ENCODE measurements around the gene PRKAA2.
"Not testable (repeated sequence)": the region's sequence is repeated elsewhere in the genome, so short reads cannot be mapped to it uniquely, and the experiment has no call there.

PRKAA2 gene

GRCh38 chr1:56644919-56645676, at the start of gene PRKAA2:
PRKAA2 (plus strand) TSS chr1:56645314; CDS start chr1:56645388, 74 bp downstream.
- peak; percentile 26 for DNase-seq

DNA sequence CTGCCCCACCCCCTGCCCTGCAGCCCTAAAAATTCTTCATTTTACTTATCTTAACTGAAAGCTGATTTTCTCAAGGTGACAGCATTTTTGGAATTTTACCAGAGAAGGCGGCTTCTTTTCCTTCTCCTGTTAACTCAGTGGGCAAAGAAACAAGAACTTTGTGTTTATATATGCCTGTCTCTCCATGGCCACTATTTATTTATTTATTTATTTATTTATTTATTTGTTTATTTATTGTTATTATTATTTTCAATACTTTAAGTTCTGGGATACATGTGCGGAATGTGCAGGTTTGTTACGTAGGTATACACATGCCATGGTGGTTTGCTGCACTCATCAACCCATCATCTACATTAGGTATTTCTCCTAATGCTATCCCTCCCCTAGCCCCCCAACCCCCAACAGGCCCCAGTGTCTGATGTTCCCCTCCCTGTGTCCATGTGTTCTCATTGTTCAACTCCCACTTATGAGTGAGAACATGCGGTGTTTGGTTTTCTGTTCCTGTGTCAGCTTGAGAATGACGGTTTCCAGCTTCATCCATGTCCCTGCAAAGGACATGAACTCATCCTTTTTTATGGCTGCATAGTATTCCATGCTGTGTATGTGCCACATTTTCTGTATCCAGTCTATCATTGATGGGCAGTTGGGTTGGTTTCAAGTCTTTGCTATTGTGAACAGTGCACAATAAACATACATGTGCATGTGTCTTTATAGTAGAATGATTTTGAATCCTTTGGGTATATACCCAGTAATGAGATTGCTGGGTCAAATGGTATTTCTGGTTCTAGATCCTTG, 49.5 kb upstream of the PRKAA2 start:
- not testable (repeated sequence) for DNase-seq

DNA sequence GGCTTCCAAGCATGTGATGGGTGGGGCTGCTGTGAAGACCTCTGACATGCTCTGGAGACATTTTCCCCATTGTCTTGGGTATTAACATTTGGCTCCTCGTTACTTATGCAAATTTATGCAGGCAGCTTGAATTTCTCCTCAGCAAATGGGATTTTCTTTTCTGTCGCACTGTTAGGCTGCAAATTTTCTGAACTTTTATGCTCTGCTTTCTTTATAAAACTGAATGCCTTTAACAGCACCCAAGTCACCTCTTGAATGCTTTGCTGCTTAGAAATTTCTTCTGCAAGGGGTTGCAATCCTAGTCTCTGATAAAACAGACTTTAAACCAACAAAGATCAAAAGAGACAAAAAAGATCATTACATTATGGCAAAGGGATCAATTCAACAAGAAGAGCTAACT, 35.0 kb upstream of the PRKAA2 start:
- not testable (repeated sequence) for DNase-seq

DNA sequence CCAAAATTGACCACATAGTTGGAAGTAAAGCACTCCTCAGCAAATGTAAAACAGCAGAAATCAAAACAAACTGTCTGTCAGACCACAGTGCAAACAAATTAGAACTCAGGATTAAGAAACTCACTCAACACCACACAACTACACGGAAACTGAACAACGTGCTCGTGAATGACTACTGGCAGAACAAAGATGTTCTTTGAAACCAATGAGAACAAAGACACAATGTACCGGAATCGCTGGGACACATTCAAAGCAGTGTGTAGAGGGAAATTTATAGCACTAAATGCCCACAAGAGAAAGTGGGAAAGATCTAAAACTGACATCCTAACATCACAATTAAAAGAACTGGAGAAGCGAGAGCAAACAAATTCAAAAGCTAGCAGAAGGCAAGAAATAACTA, 34.3 kb upstream of the PRKAA2 start:
- not testable (repeated sequence) for DNase-seq

- DNase-seq = no peak
Measured at GRCh38 chr1:56617141-56617540, 28.0 kb upstream of the PRKAA2 start.

- DNase-seq = no peak
Measured at GRCh38 chr1:56625819-56626440, 19.2 kb upstream of the PRKAA2 start.

DNA sequence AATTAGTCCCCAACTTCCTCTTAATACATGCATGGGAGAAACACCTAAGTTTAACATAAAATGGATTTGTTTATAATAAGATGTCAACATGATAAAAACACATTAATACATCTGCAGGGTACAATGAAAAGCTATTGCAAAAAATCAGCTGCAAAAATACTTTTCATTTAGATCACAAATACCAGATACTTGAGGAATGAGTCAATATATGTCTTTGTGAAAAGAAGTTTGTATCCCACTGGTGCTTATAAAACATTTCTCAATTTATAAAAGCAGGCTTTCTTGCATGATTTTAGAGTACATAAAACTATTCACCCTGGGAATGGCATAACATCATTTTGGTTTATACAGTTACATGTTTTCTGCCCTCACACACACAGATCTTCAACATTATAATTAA, 18.6 kb upstream of the PRKAA2 start:
- DNase-seq = no peak

DNA sequence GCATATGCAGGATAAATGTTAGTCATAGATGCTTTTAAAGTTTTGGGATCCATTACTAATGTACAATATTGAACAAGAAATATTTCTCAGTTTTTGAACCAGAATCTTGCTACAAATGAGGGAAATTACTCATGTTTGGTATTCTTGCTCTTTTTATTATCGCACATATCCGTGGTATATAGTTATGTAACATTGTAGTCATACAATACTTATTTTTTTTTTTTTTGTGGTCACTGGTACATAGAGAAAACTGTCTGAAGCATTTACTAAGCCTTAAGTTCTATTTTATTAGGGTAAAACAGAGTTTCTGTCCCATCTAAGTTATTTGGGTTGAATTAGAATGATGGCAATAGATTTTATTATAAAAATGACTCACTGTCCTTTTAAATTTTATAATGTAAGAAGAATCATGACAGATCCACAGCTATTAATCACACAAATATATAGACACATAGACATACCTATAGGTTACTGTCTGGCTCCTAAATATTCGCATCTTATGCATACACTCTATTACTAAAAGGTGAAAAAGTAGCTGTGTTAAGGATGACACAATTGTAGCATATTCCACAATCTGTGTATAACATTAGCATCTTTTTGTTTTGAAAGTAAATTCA, 18.0 kb upstream of the PRKAA2 start:
- DNase-seq = no peak

DNA sequence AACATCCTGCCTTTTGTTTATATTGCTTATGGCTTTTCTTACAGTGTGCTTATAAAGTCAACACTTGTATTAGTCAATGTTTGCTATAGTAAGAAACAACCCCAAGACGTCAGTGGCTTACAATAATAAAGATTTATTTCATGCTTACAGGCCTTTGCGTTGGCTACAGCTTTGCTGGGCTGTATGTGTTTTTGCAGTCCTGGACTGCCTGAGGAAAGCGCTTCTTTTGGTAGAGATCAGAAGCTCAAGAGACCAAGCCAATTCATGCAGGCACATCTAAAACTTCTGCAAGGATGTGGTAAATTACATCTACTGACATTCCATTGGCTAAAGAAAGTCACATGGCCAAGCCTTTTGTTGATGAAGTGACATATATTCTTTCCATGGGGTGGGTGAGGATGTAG, 17.5 kb upstream of the PRKAA2 start:
- no peak for DNase-seq

- DNase-seq = no peak
Measured at GRCh38 chr1:56630786-56631185, 14.3 kb upstream of the PRKAA2 start.

DNA sequence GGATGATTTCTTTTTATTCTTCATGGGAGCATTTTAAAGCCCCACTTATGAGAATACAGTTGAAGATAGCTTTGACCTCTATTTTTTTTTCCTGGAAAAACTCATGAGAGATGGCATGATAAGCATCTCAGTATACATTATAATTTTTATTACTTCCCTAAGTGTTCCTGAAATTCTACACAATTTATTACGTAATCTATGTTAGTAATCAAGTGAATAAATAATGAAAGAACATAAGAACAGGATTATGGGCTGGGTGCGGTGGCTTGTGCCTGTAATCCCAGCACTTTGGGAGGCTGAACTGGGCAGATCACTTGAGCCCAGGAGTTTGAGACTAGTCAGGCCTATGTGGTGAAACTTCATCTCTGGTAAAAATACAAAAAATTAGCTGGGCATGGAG, 13.2 kb upstream of the PRKAA2 start:
- no peak for DNase-seq

GRCh38 chr1:56634981-56635380, 10.1 kb upstream of the PRKAA2 start:
- DNase-seq = no peak

DNA sequence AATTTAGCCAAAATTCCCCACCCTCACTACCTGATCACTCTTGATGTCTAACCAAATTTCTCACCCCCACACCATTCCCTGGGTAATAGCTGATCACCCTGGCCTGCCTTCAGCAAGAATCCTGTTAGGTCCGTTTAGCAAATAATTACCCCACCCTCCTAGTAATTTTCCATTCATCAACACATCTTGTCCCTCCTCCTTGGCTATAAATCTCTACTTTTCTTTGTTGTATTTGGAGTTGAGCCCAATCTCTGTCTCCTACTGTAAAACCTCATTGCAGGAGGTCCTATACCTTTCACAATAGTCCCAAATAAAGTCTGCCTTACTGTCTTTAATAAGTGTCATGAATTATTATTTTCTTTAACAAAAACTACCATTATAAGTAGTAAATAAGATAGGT, 6.9 kb upstream of the PRKAA2 start:
- no peak for DNase-seq

GRCh38 chr1:56639211-56639610, 5.9 kb upstream of the PRKAA2 start:
- no peak for DNase-seq

- DNase-seq = no peak
Measured at GRCh38 chr1:56643661-56644060, 1.5 kb upstream of the PRKAA2 start.

- DNase-seq = no peak
Measured at GRCh38 chr1:56644064-56644918, 823 bp upstream of the PRKAA2 start.

GRCh38 chr1:56645677-56646305, 677 bp downstream of the PRKAA2 start:
- DNase-seq = no peak

DNA sequence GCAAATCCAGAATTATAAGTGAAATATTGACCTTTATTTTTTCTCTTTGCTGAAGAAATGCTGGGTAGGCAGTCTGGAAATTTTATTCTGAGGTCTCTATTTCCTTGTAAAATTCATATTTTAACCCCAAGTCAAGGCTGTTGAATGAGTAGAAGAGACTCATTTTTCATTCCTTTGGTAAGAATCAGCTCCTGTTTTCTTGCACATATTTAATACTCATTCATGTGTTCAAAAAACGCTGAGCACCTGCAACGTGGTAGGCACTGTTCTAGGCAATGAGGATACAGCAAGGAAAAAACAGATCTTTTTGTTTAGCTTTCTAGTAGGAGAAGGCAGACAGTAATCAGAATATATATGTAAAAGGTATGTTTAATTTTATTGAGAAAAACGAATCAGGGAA, 1.5 kb downstream of the PRKAA2 start:
- DNase-seq = no peak

DNA sequence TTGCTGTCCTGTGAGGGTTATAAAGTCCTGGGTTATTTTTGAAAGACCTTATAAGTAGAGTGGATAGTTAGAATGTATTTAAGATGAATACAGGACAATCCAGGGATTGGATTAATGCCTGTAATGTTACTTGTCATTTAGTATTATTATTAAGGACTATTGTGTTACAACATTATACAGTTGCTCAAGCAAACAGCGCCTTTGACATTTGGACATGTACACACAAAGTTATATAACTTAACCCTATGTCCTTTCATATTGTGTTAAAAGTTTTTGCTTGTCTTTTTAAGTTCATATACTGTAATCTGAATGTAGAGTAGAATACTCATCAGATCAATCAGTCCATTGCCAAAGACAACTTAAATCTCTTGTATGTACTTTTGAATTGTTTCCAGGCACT, 2.0 kb downstream of the PRKAA2 start:
- DNase-seq = no peak

- DNase-seq = no peak
Measured at GRCh38 chr1:56648546-56648945, 3.4 kb downstream of the PRKAA2 start.

DNA sequence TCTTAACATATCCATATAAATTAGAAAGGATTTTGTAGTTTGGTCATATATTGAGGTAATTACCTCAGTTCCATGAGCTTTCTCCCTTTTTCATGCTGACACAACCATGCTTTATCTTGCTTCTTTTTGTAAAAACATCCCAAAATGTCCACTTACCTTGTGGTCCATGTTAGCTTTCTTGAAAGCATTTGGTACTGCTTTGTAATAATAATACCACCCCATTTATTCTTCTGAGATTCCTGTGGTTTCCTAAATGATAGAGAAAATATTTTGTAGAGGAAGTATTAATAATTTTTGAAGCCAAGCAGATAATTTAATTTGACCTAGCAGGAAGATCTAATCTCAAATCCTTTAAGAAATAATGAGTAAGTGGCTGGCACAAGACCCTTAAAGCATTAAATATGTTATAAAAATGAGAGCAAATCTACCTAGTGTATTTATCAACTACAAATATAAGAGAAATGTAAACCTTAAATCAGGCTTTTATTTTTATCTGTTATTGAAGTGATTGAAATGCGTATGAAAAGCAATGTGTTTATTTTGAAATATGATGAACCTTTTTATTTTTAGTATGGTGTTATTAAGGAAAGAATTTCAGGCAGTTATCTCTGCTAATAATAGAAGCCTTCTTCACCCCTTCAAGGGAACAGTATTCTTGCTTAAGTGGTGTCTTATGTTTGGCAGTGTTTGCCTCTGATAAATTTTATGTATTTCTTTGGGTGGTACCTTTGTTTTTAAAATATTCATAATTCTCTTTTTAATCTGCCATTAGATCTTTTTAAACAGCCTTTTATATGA, 9.2 kb downstream of the PRKAA2 start:
- DNase-seq = no peak
